ENCODE results near the gene RNH1. TPM values are rescaled to one million over a fixed set of nuclear protein-coding genes. Genes with fewer than 3 reads are reported as not detected.

Gene RNH1
- polyA plus RNA-seq, 3 donors = 381 to 445 (median 443) TPM

DNA sequence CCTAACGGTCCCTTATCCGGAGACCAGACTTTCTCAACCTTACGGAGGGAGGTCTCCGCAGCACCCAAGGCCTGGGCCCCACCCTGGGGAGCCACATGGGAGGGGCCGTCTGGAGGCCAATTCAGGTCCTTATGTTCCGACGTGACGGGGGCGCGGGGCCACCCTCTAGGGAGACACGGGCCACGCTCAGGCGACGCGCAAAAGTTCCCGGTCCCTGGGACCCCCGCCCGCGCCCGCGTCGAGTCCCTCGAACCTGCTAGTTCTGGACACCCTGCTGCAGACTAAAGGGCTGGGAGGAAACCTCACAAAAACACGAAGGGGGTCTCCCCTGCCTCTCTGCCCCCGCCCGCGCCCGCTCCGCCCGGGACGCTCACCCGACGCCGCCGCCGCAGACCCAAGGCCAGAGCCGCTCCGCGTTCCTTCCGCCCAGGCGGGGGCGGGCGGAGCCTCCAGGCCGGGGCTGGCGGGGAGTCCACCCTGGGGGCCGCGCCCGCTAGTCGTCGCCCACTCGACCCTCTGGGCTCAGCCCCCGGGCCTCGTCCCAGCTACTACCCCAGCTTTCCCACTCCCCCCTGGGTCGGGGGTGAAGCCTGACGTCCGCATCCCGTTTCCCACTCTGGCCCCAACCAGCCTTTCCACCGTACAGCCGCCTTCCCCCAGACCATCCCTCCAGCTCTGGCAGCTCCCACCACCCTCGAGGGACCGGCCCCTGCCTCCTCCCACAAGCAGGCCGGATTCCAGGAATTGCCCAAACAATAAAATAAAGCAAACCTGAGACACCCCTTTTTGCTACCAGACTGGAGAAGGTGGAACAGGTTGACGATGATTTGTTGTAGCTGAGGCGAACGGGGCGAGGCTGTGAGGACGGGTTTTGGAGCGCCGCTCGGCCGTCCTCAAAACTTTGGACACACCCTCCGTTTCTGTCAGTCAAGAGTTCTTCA is 2.7 kb downstream of the RNH1 start:
- intact Hi-C loops (cut with micrococcal nuclease) = loop anchor here in 1 of 2 donors (2.0 to 10.0 kb wide), 2 partner anchors 236 to 300 kb away; partner anchors contain the start of genes BET1L and RIC8A
- TF ChIP-seq, protein P1, sequence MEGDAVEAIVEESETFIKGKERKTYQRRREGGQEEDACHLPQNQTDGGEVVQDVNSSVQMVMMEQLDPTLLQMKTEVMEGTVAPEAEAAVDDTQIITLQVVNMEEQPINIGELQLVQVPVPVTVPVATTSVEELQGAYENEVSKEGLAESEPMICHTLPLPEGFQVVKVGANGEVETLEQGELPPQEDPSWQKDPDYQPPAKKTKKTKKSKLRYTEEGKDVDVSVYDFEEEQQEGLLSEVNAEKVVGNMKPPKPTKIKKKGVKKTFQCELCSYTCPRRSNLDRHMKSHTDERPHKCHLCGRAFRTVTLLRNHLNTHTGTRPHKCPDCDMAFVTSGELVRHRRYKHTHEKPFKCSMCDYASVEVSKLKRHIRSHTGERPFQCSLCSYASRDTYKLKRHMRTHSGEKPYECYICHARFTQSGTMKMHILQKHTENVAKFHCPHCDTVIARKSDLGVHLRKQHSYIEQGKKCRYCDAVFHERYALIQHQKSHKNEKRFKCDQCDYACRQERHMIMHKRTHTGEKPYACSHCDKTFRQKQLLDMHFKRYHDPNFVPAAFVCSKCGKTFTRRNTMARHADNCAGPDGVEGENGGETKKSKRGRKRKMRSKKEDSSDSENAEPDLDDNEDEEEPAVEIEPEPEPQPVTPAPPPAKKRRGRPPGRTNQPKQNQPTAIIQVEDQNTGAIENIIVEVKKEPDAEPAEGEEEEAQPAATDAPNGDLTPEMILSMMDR (IDR thresholded peaks at IDR 0.05) = no peak
- Histone ChIP-seq H3K9ac (ENCODE audit: insufficient read depth, low read length, poor library complexity, severe bottlenecking) (peak overlapping the region; percentile 100), H3K27ac (ENCODE audit: low read depth in 1 of 2, low read length in 2 of 2) (peak overlapping the region; percentile 99 to 100), H3K36me3 (replicated peaks in 1 of 2; ENCODE audit: control insufficient read depth in 1 of 2, insufficient read depth in 2 of 2, low read length in 2 of 2) (peaks cover 22 to 35% of the 10 kb centered on the region in 2 donors), H3K4me3 (replicated peaks in 1 of 3; ENCODE audit: low read depth in 2 of 3, low read length in 3 of 3) (peak overlapping the region; percentile 54 to 81 (median 61)), H3K27me3 (ENCODE audit: control insufficient read depth in 2 of 2, insufficient read depth in 2 of 2, low read length in 2 of 2) (no peaks in the 10 kb centered on the region), H3K4me1 (ENCODE audit: control insufficient read depth in 1 of 2, insufficient read depth in 2 of 2, low read length in 2 of 2) (peaks cover 60 to 65% of the 10 kb centered on the region in 2 donors), H2AFZ (ENCODE audit: insufficient read depth, low read depth, low read length, poor library complexity, severe bottlenecking) (peak overlapping the region; percentile 48), H3K9me3 (replicated peaks in 1 of 2; ENCODE audit: control insufficient read depth in 1 of 2, insufficient read depth in 1 of 2, low read length in 2 of 2) (no peaks in the 10 kb centered on the region), H3K4me2 (replicated peaks; ENCODE audit: extremely low read depth, low read length, poor library complexity, severe bottlenecking) (peak overlapping the region; percentile 90), H3K79me2 (ENCODE audit: insufficient read depth, low read length) (peaks cover 81% of the 10 kb centered on the region), H4K20me1 (ENCODE audit: insufficient read depth, low read length) (peaks cover 40% of the 10 kb centered on the region)
- Mint-ChIP-seq H3K27me3 (ENCODE audit: low read depth in 3 of 3) (no peaks in the 10 kb centered on the region), H3K36me3 (peaks cover 24 to 37% of the 10 kb centered on the region in 2 donors), H3K4me3 (peak overlapping the region; percentile 92 to 93), H3K27ac (peak overlapping the region; percentile 99 to 100 (median 100)), H3K4me1 (peaks cover 51% of the 10 kb centered on the region), H3K9me3 (no peaks in the 10 kb centered on the region)
- 2% methylated on average over 55 of the region's 72 CpGs for WGBS (ENCODE audit: insufficient coverage)
- peak; percentile 32 to 48 (median 43) for DNase-seq

DNA sequence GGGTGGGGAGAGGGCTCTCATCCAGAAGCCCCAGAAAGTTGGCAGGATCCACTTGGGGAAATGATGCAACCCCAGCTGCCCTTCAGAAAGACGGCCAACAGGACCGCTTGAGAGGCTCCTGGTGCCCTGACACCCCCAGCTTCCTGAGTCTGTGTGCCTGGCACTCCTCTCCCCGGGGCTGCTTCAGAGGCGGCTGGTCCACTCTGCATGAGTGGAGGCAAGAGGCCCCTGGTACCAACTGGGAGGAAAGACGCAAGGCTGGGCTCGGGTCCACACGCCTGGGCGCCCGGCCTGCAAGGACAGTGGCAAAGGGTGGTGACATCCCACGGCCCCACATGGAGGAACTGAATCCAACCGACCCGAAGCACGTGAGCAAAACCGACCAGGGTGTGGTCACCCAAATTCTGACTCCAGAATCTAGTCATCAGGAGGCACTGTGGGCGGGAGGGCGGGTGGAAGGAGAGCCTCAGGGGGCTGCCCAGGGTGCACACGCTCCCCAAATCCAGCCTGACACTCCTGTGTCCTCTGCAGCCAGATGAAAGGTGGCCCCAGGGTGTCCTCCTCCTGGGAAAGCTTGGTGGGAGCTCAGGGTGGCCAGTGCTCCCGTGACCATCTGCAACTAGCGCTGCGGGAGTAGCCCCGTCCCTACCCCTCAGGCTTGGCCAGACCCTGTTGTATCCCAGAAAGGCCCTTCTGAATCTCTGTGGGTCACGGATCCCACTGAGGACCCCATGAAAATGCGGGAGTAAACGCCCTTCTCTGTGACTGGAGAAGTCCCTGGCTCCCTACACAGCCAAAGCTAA is 3.7 kb downstream of the RNH1 start:
- Histone ChIP-seq H3K36me3 (replicated peaks in 1 of 2; ENCODE audit: control insufficient read depth in 1 of 2, insufficient read depth in 2 of 2, low read length in 2 of 2) (peaks cover 32 to 38% of the 10 kb centered on the region in 2 donors), H2AFZ (ENCODE audit: insufficient read depth, low read depth, low read length, poor library complexity, severe bottlenecking) (no peak overlapping the region), H3K4me2 (replicated peaks; ENCODE audit: extremely low read depth, low read length, poor library complexity, severe bottlenecking) (peak overlapping the region; percentile 90), H3K79me2 (ENCODE audit: insufficient read depth, low read length) (peaks cover 89% of the 10 kb centered on the region), H3K27ac (ENCODE audit: low read depth in 1 of 2, low read length in 2 of 2) (peak overlapping the region; percentile 99 to 100), H3K9me3 (replicated peaks in 1 of 2; ENCODE audit: control insufficient read depth in 1 of 2, insufficient read depth in 1 of 2, low read length in 2 of 2) (no peaks in the 10 kb centered on the region), H4K20me1 (ENCODE audit: insufficient read depth, low read length) (peaks cover 49% of the 10 kb centered on the region), H3K9ac (ENCODE audit: insufficient read depth, low read length, poor library complexity, severe bottlenecking) (peak overlapping the region; percentile 100), H3K4me3 (replicated peaks in 1 of 3; ENCODE audit: low read depth in 2 of 3, low read length in 3 of 3) (peak overlapping the region; percentile 54 to 81 (median 61)), H3K27me3 (ENCODE audit: control insufficient read depth in 2 of 2, insufficient read depth in 2 of 2, low read length in 2 of 2) (no peaks in the 10 kb centered on the region), H3K4me1 (ENCODE audit: control insufficient read depth in 1 of 2, insufficient read depth in 2 of 2, low read length in 2 of 2) (peaks cover 60 to 65% of the 10 kb centered on the region in 2 donors)
- 6% methylated on average over 20 of the region's 24 CpGs for WGBS (ENCODE audit: insufficient coverage)
- Mint-ChIP-seq H3K36me3 (peaks cover 31 to 40% of the 10 kb centered on the region in 2 donors), H3K27ac (peak overlapping the region; percentile 99 to 100 (median 100)), H3K27me3 (ENCODE audit: low read depth in 3 of 3) (no peaks in the 10 kb centered on the region), H3K4me3 (peak overlapping the region; percentile 92 to 93), H3K9me3 (no peaks in the 10 kb centered on the region), H3K4me1 (peaks cover 51% of the 10 kb centered on the region)
- TF ChIP-seq, protein P1 (IDR thresholded peaks at IDR 0.05) = no peak
- peak; percentile 91 to 95 (median 95) for DNase-seq
- intact Hi-C loops (cut with micrococcal nuclease) = loop anchor here in 1 of 2 donors (10.0 kb wide), 1 partner anchor 299 kb away; the partner anchor contains the start of genes BET1L and RIC8A

Data from CD14-positive monocyte (primary cell).